ENCODE measurements around the gene C4A.
"Not testable (repeated sequence)": the region's sequence is repeated elsewhere in the genome, so short reads cannot be mapped to it uniquely, and the experiment has no call there.

C4A gene

GRCh38 chr6:31981744-31982143, at the start of gene C4A:
C4A (plus strand) TSS chr6:31982057; CDS start chr6:31982108, 51 bp downstream.
- DNase-seq (ENCODE audit: low spot score) = not testable (repeated sequence)

GRCh38 chr6:31932137-31932536, 49.7 kb upstream of the C4A start:
- DNase-seq (ENCODE audit: low spot score) = not testable (repeated sequence)

- no peak for DNase-seq (ENCODE audit: low spot score)
These were observed 48.3 kb upstream of the C4A start for GRCh38 chr6:31933537-31933936.

GRCh38 chr6:31935021-31935420, 46.8 kb upstream of the C4A start:
- no peak for DNase-seq (ENCODE audit: low spot score)

GRCh38 chr6:31935823-31936222, 46.0 kb upstream of the C4A start:
- no peak for DNase-seq (ENCODE audit: low spot score)

GRCh38 chr6:31940256-31940664, 41.6 kb upstream of the C4A start:
- DNase-seq (ENCODE audit: low spot score) = no peak

GRCh38 chr6:31943742-31944141, 38.1 kb upstream of the C4A start:
- DNase-seq (ENCODE audit: low spot score) = no peak

- DNase-seq (ENCODE audit: low spot score) = no peak
These were observed 36.7 kb upstream of the C4A start for GRCh38 chr6:31945154-31945506.

- no peak for DNase-seq (ENCODE audit: low spot score)
These were observed 36.1 kb upstream of the C4A start, which contains the start of gene CFB for GRCh38 chr6:31945507-31946369. CFB (plus strand) TSS chr6:31946095; CDS start chr6:31946222, 127 bp downstream.

- DNase-seq (ENCODE audit: low spot score) = no peak
These were observed 35.4 kb upstream of the C4A start for GRCh38 chr6:31946370-31946885.

GRCh38 chr6:31947070-31947675, 34.7 kb upstream of the C4A start:
- DNase-seq (ENCODE audit: low spot score) = no peak

GRCh38 chr6:31947864-31948263, 34.0 kb upstream of the C4A start:
- no peak for DNase-seq (ENCODE audit: low spot score)

- no peak for DNase-seq (ENCODE audit: low spot score)
These were observed 33.6 kb upstream of the C4A start for GRCh38 chr6:31948306-31948705.

- no peak for DNase-seq (ENCODE audit: low spot score)
These were observed 33.0 kb upstream of the C4A start for GRCh38 chr6:31948753-31949413.

- no peak for DNase-seq (ENCODE audit: low spot score)
These were observed 31.8 kb upstream of the C4A start for GRCh38 chr6:31949926-31950548.

GRCh38 chr6:31952140-31952805, 29.6 kb upstream of the C4A start:
- peak; percentile 30 for DNase-seq (ENCODE audit: low spot score)

GRCh38 chr6:31952890-31953289, 29.0 kb upstream of the C4A start:
- no peak for DNase-seq (ENCODE audit: low spot score)

GRCh38 chr6:31954511-31954910, 27.3 kb upstream of the C4A start:
- no peak for DNase-seq (ENCODE audit: low spot score)

GRCh38 chr6:31956796-31957195, 25.1 kb upstream of the C4A start:
- no peak for DNase-seq (ENCODE audit: low spot score)

GRCh38 chr6:31958412-31958740, 23.5 kb upstream of the C4A start:
- no peak for DNase-seq (ENCODE audit: low spot score)

- peak; percentile 98 for DNase-seq (ENCODE audit: low spot score)
These were observed 22.8 kb upstream of the C4A start, which contains the start of the genes NELFE and SKIC2 for GRCh38 chr6:31958741-31959739. NELFE (minus strand) TSS chr6:31958971; CDS start chr6:31958446, 525 bp downstream. SKIC2 (plus strand) TSS chr6:31959175; CDS start chr6:31959193, 18 bp downstream.

Measured in CD4-positive, alpha-beta T cell treated with Interleukin-15 for 4 hours (primary cell).